Mucosa of descending colon (tissue), 3 donors: ENCODE measurements around the gene PON2. TPM values are rescaled to one million over a fixed set of nuclear protein-coding genes. Genes with fewer than 3 reads are reported as not detected.

Source experiments
- ATAC-seq: fragments of 200-7000 bp; cut with Tn5 transposase; one replicate; pipeline ENCODE4 v1.9.1; 2020; ENCODE audit warnings: mild to moderate bottlenecking, moderate library complexity
- DNase-seq, 3 donors: peaks; one replicate each; pipeline ENCODE4 v3.0.0-alpha.2; 2020
- H3K36me3 ChIP-seq: fragments of 200-600 bp; one replicate; pipeline ENCODE4 v1.8.0; 2021; ENCODE audit warnings: low read depth, mild to moderate bottlenecking
- H3K4me1 ChIP-seq: fragments of 200-600 bp; one replicate; pipeline ENCODE4 v1.8.0; 2021; ENCODE audit warnings: low read depth, mild to moderate bottlenecking
- H3K4me3 ChIP-seq: fragments of 200-600 bp; one replicate; pipeline ENCODE4 v1.8.0; 2021; ENCODE audit warnings: mild to moderate bottlenecking
- H3K9me3 ChIP-seq: fragments of 200-600 bp; one replicate; pipeline ENCODE4 v1.8.0; 2021; ENCODE audit warnings: mild to moderate bottlenecking
- CTCF ChIP-seq: fragments of 200-600 bp; IDR thresholded peaks from one replicate; pipeline ENCODE4 v1.8.0; 2022; ENCODE audit warnings: antibody characterized with exemption, mild to moderate bottlenecking
- intact Hi-C, 2 donors: fragments of 100-400 bp; cut with DNase I in 1 of 2; cut with micrococcal nuclease in 1 of 2; formaldehyde crosslinking; loops; one replicate each; pipeline versions ENCODE4 v1.11.0 to v1.11.1; 2022; cut with DNase I, micrococcal nuclease
- long read RNA-seq, 2 donors: library from polyadenylated mRNA; unstranded; transcript quantifications; one replicate each; pipeline ENCODE4 v2.0.0, GENCODE V29; 2019 to 2021
- total RNA-seq, 3 donors: library from RNA; stranded (reverse); fragmentation: NEBNext Ultra II Directional in 2 of 3; extraction: Animal tissue kit (Norgen Biotek cat#: 25700) in 2 of 3; gene quantifications; one replicate each; pipeline versions ENCODE4 v1.2.1 to v1.2.4, GENCODE V29; 2021 to 2023
- donor health status: DM: no; HTN: no; CAD: no; lungs with moderate emphysema.
- donor health status: DM: no; HTN: no; CAD: no.
- donor health status: DM: no; HTN: yes; CAD: no.

PON2 gene
- 100 to 1,000 TPM in 2 of 3 donors, 10 to 100 TPM in 1; 95.9 to 140 (median 129) TPM for total RNA-seq
- long read RNA-seq, donor 1, transcript PON2-202 (9 exons, 1,726 nt), result minor isoform, 9 of 91 reads
- long read RNA-seq, donor 1, transcript PON2-218 (9 exons, 1,653 nt), result major isoform, 59 of 91 reads
- long read RNA-seq, donor 1, partial matches to known transcripts, result 3 of 91 reads
- long read RNA-seq, donor 1, other reads (novel, unspliced or antisense), result 17 of 91 reads
- long read RNA-seq, donor 2, transcript PON2-202 (9 exons, 1,726 nt), result minor isoform, 17 of 106 reads
- long read RNA-seq, donor 2, transcript PON2-218 (9 exons, 1,653 nt), result major isoform, 69 of 106 reads
- long read RNA-seq, donor 2, partial matches to known transcripts, result 11 of 106 reads
- long read RNA-seq, donor 2, other reads (novel, unspliced or antisense), result 9 of 106 reads

- H3K9me3 ChIP-seq, result no peaks in the 10 kb centered on the region
- no peaks in the 10 kb centered on the region for H3K36me3 ChIP-seq
- peak; percentile 90 to 92 (median 91) for DNase-seq
- H3K4me1 ChIP-seq, result peaks cover 28% of the 10 kb centered on the region
- no peak for TF ChIP-seq CTCF
- peak within 1 kb of the TSS; percentile 54 for H3K4me3 ChIP-seq
- intact Hi-C loops, result no loop called here
- peak; percentile 97 for ATAC-seq
Observed at GRCh38 chr7:95434557-95435421, at the start of gene PON2. Gene PON2, minus strand, starts transcription at chr7:95435028. Its CDS starts 77 bp downstream, at chr7:95434951.

DNA sequence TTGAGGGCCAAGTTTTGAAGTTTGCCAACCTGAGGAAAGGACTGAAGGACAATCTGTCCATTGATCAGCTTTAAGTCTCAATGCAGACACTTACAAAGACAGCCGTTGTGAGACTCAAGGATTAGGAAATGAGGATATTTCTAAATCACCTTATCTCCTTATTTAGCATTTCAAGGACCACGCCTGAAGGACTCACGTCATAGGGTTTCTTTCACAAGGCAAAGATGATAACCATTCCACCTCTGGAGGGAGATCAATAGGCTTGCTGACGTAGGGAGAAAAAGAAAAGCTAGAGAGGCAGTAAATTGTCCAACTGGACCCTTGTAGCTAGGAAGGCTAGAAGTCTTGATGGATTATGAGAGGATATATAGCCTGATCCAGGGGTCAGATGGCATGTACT, 47.6 kb upstream of the PON2 start:
- intact Hi-C loops, result no loop called here
- ATAC-seq, result no peak

DNA sequence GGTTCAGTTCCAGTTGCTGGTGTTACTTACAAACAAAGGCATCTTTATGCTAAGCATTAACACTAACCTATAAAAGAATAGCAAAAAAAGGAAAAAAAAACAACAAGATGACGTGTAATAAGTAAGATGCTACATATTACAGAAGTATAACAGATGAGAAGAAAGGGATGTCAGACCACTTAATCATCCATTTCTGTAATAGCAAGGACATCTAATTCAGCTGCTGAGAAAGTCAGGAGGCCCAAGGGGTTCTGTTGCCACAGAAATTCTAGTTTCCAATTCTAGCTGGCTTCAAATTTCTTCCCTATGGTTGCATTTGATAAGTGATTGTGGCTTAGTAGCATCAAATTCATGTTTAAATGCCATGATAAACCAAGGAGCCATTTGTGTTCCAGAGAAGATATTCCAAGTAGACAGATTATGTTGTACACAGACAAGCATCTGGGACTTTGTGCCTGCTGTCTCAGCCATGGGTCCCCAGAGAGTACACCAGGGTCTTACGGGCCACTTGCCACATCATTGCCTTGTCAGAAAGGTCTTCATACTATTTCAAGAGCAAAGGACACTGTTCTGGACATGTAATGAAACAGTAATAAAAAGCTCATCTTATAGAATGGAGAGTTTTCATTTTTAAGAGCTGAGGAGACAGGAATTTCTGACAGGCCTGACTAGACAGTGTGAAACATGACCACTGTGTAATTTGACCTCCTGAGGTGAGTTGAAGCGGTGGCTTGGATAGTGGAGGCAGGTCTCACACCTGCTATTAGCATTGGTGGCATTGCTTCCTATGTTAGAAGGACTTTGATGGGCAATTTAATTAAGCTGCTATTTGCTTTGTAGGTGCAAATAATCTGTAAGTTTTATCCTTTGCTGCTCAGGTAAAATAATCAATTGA, 46.7 kb upstream of the PON2 start:
- Histone ChIP-seq H3K4me1 (no peaks in the 10 kb centered on the region), H3K36me3 (no peaks in the 10 kb centered on the region), H3K4me3 (no peak overlapping the region), H3K9me3 (no peaks in the 10 kb centered on the region)
- no peak for TF ChIP-seq CTCF
- ATAC-seq, result no peak
- intact Hi-C loops, result no loop called here
- DNase-seq, result no peak

More for the DNA sequence above, 47.6 kb upstream of the PON2 start:
- TF ChIP-seq CTCF, result no peak
- no peaks in the 10 kb centered on the region for H3K36me3 ChIP-seq
- no peaks in the 10 kb centered on the region for H3K4me1 ChIP-seq
- DNase-seq, result no peak
- no peak overlapping the region for H3K4me3 ChIP-seq
- no peaks in the 10 kb centered on the region for H3K9me3 ChIP-seq

DNA sequence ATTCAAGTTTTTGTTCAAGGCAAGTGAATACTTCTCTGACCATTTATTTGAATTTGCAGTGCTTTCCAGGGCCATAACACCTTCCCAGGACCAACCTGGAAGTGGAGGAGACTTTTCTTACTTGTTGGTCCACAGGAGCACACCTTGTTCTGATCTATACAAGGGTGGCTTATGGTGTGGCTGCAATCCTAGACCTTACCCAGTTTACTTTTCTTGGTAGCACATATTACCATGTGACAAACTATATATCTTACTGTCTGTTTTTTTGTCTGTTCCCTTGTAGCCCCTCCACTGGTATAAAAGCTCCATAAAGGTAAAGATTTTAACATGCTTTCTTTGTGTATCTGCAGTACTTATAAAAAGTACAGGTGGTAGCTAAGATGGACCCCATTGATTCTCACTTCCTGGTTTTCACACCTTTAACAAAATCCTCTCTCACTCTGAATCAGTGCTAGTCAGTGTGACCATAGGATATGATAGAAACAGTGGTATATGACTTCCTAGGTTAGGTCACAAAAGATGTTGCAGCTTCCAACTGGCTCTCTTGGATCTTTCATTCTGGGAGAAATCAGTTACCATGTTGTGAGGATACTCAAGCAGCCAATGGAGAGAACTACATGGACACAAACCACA, 45.3 kb upstream of the PON2 start:
- H3K4me1 ChIP-seq, result no peaks in the 10 kb centered on the region
- ATAC-seq (no peak), DNase-seq (no peak)
- intact Hi-C loops, result no loop called here
- no peaks in the 10 kb centered on the region for H3K9me3 ChIP-seq
- H3K36me3 ChIP-seq, result no peaks in the 10 kb centered on the region
- no peak for TF ChIP-seq CTCF
- no peak overlapping the region for H3K4me3 ChIP-seq
